ENCODE results near the gene STRN4. TPM values are rescaled to one million over a fixed set of nuclear protein-coding genes. Genes with fewer than 3 reads are reported as not detected.

STRN4 gene
- polyA plus RNA-seq, 1 of the 3 experiments (the other 2 are of a cell fraction), result 92.8 TPM

DNA sequence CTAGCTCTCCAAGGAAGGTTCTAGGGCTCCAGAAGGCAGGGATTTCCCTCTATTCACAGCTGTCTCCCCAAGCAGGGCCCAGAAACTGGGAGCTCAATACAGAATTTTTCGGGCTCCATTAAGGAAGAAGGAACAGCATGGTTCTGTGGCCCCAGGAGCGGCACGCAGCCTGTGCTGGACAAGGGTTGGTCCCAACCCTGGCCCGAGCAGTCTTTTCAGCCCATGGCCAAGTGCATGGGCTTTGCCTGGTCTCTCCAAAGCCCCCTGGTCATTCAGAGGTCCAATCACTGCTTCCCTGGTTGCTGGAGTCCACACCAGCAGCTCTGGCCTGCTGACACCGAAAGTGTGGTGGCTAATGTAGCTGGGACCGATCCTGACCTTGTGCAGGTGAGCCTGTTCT lies 22.8 kb downstream of the STRN4 start:
- Histone ChIP-seq H3F3A (replicated peaks; ENCODE audit: insufficient read depth) (peaks cover 7% of the 10 kb centered on the region), H3K9ac (no peak overlapping the region), H3K36me3 (replicated peaks in 1 of 2; ENCODE audit: control insufficient read depth in 1 of 2, insufficient read depth in 2 of 2, low read length in 1 of 2) (peaks cover 19 to 87% of the 10 kb centered on the region in 2 experiments), H3K4me2 (no peak overlapping the region), H3K9me3 (no peaks in the 10 kb centered on the region), H4K20me1 (ENCODE audit: insufficient read depth) (peaks cover 8% of the 10 kb centered on the region), H3K4me1 (ENCODE audit: control insufficient read depth in 1 of 2, insufficient read depth in 2 of 2, low read depth in 1 of 2, low read length in 1 of 2) (no peaks in the 10 kb centered on the region), H3K4me3 (ENCODE audit: low read depth in 2 of 2, low read length in 1 of 2) (no peak overlapping the region), H3K9me2 (no peaks in the 10 kb centered on the region), H3K27ac (ENCODE audit: low read depth in 2 of 2, low read length in 1 of 2) (no peak overlapping the region), H3K79me2 (ENCODE audit: insufficient read depth) (peaks cover 10% of the 10 kb centered on the region; the same call in 1 of the 2 replicates), H2AFZ (ENCODE audit: low read depth) (no peak overlapping the region), H3K27me3 (ENCODE audit: insufficient read depth) (no peaks in the 10 kb centered on the region)
- 92% methylated on average over 2 of the region's 6 CpGs for WGBS (ENCODE audit: low lambda C conversion rate)
- POLR2A ChIA-PET, result no interaction called here
- TF ChIP-seq, protein P1, sequence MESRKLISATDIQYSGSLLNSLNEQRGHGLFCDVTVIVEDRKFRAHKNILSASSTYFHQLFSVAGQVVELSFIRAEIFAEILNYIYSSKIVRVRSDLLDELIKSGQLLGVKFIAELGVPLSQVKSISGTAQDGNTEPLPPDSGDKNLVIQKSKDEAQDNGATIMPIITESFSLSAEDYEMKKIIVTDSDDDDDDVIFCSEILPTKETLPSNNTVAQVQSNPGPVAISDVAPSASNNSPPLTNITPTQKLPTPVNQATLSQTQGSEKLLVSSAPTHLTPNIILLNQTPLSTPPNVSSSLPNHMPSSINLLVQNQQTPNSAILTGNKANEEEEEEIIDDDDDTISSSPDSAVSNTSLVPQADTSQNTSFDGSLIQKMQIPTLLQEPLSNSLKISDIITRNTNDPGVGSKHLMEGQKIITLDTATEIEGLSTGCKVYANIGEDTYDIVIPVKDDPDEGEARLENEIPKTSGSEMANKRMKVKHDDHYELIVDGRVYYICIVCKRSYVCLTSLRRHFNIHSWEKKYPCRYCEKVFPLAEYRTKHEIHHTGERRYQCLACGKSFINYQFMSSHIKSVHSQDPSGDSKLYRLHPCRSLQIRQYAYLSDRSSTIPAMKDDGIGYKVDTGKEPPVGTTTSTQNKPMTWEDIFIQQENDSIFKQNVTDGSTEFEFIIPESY (IDR thresholded peaks at IDR 0.05; ENCODE audit: borderline replicate concordance, low read depth), result no peak
- TF ChIP-seq, protein P2, sequence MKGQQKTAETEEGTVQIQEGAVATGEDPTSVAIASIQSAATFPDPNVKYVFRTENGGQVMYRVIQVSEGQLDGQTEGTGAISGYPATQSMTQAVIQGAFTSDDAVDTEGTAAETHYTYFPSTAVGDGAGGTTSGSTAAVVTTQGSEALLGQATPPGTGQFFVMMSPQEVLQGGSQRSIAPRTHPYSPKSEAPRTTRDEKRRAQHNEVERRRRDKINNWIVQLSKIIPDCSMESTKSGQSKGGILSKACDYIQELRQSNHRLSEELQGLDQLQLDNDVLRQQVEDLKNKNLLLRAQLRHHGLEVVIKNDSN (IDR thresholded peaks at IDR 0.05; ENCODE audit: borderline replicate concordance, low read depth), result no peak
- TF ChIP-seq, protein P3, sequence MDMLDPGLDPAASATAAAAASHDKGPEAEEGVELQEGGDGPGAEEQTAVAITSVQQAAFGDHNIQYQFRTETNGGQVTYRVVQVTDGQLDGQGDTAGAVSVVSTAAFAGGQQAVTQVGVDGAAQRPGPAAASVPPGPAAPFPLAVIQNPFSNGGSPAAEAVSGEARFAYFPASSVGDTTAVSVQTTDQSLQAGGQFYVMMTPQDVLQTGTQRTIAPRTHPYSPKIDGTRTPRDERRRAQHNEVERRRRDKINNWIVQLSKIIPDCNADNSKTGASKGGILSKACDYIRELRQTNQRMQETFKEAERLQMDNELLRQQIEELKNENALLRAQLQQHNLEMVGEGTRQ (IDR thresholded peaks at IDR 0.05; ENCODE audit: borderline replicate concordance, low read depth, low read length), result no peak
- TF ChIP-seq YY1 (IDR thresholded peaks at IDR 0.05; ENCODE audit: low read depth) (no peak), NRF1 (IDR thresholded peaks at IDR 0.05; ENCODE audit: low read depth, low read length) (no peak), GATA2 (CRISPR knock-in tag; IDR thresholded peaks at IDR 0.05) (no peak), TEAD4 (IDR thresholded peaks at IDR 0.05; ENCODE audit: borderline replicate concordance, insufficient read depth) (no peak), CHD2 (IDR thresholded peaks at IDR 0.05; ENCODE audit: low read length, partially characterized antibody) (no peak), GABPA (IDR thresholded peaks at IDR 0.05; ENCODE audit: low read depth) (no peak), NFIC (IDR thresholded peaks at IDR 0.05; ENCODE audit: borderline replicate concordance) (no peak), ELF1 (IDR thresholded peaks at IDR 0.05) (no peak), FOSL2 (IDR thresholded peaks at IDR 0.05; ENCODE audit: borderline replicate concordance, low read depth) (no peak), SMC3 (IDR thresholded peaks at IDR 0.05; ENCODE audit: low read depth, low read length) (no peak)
- TF ChIP-seq, protein P4, sequence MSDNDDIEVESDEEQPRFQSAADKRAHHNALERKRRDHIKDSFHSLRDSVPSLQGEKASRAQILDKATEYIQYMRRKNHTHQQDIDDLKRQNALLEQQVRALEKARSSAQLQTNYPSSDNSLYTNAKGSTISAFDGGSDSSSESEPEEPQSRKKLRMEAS (IDR thresholded peaks at IDR 0.05; ENCODE audit: low read depth), result no peak
- TF ChIP-seq, protein P5, sequence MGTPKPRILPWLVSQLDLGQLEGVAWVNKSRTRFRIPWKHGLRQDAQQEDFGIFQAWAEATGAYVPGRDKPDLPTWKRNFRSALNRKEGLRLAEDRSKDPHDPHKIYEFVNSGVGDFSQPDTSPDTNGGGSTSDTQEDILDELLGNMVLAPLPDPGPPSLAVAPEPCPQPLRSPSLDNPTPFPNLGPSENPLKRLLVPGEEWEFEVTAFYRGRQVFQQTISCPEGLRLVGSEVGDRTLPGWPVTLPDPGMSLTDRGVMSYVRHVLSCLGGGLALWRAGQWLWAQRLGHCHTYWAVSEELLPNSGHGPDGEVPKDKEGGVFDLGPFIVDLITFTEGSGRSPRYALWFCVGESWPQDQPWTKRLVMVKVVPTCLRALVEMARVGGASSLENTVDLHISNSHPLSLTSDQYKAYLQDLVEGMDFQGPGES (IDR thresholded peaks at IDR 0.05; ENCODE audit: low read depth, low read length), result no peak
- TF ChIP-seq, protein P6, sequence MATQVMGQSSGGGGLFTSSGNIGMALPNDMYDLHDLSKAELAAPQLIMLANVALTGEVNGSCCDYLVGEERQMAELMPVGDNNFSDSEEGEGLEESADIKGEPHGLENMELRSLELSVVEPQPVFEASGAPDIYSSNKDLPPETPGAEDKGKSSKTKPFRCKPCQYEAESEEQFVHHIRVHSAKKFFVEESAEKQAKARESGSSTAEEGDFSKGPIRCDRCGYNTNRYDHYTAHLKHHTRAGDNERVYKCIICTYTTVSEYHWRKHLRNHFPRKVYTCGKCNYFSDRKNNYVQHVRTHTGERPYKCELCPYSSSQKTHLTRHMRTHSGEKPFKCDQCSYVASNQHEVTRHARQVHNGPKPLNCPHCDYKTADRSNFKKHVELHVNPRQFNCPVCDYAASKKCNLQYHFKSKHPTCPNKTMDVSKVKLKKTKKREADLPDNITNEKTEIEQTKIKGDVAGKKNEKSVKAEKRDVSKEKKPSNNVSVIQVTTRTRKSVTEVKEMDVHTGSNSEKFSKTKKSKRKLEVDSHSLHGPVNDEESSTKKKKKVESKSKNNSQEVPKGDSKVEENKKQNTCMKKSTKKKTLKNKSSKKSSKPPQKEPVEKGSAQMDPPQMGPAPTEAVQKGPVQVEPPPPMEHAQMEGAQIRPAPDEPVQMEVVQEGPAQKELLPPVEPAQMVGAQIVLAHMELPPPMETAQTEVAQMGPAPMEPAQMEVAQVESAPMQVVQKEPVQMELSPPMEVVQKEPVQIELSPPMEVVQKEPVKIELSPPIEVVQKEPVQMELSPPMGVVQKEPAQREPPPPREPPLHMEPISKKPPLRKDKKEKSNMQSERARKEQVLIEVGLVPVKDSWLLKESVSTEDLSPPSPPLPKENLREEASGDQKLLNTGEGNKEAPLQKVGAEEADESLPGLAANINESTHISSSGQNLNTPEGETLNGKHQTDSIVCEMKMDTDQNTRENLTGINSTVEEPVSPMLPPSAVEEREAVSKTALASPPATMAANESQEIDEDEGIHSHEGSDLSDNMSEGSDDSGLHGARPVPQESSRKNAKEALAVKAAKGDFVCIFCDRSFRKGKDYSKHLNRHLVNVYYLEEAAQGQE (IDR thresholded peaks at IDR 0.05; ENCODE audit: low read depth, low read length), result no peak
- CTCF ChIA-PET, result interaction anchor here (1.0 to 1.8 kb wide), 4 partner anchors 18 to 62 kb away, joined by 4 to 8 read pairs (median 6); partner anchors contain the start of gene DACT3
- no peak for DNase-seq
